D721Med (cell line): ENCODE data around the gene SCAF4.
A peak's percentile ranks its signal among the peaks of the same experiment; 100 is the strongest.
"Not testable (repeated sequence)": the region's sequence is repeated elsewhere in the genome, so short reads cannot be mapped to it uniquely, and the experiment has no call there.

Experiments
- DNase-seq: peaks from one replicate; pipeline ENCODE4 v3.0.0; 2011; ENCODE audit warnings: low spot score; ENCODE audit not compliant: insufficient read length
- FAIRE-seq: peaks from 2 replicates; lab custom pipeline; 2011; peaks lifted over from hg19 to GRCh38; lab: Jason Lieb, UNC
- CTCF ChIP-seq: IDR thresholded peaks from 2 replicates; pipeline ENCODE4 v1.5.1; 2012; ENCODE audit warnings: mild to moderate bottlenecking, control low read depth; ENCODE audit not compliant: insufficient read depth; ENCODE audit errors: missing control alignments

Gene SCAF4

DNA sequence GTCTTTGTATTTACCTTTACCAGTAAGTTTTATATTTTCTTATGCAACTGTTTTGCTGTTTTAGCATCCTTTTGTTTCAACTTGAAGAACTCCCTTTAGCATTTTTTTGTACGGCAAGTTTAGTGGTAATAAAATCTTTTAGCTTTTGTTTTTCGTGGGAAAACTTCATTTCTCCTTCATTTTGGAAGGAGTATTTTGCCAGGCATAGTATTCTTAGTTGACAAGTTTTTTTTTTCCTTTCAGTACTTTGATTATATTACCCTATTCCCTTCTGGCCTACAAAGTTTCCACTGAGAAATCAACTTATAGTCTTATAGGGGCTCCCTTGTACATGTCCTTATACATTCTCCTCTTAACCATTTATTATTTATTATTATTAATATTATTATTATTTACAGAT lies 95.0 kb downstream of the SCAF4 start:
- DNase-seq (no peak), FAIRE-seq (no peak)
- TF ChIP-seq CTCF, result no peak

- no peak for DNase-seq
Measured at GRCh38 chr21:31634993-31635392, 96.9 kb downstream of the SCAF4 start.

DNA sequence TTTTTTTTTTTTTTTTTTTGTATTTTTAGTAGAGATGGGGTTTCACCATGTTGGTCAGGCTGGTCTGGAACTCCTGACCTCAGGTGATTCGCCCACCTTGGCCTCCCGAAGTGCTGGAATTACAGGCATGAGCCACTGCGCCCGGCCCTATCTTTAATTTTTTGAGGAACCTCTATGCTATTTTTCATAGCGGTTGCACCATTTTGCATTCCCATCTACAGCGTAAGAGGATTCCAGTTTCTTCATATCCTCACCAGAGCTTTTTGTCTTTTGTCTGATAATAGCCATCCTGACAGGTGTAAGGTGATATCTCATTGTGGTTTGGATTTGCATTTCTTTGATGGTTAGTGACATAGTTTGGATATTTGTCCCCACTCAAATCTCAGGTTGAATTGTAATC lies 100.0 kb downstream of the SCAF4 start:
- not testable (repeated sequence) for DNase-seq, FAIRE-seq

More at GRCh38 chr21:31634993-31635392, 96.9 kb downstream of the SCAF4 start:
- TF ChIP-seq CTCF, result no peak
- FAIRE-seq, result no peak

GRCh38 chr21:31629972-31630711 lies 101.8 kb downstream of the SCAF4 start:
- TF ChIP-seq CTCF, result no peak
- DNase-seq (no peak), FAIRE-seq (no peak)

DNA sequence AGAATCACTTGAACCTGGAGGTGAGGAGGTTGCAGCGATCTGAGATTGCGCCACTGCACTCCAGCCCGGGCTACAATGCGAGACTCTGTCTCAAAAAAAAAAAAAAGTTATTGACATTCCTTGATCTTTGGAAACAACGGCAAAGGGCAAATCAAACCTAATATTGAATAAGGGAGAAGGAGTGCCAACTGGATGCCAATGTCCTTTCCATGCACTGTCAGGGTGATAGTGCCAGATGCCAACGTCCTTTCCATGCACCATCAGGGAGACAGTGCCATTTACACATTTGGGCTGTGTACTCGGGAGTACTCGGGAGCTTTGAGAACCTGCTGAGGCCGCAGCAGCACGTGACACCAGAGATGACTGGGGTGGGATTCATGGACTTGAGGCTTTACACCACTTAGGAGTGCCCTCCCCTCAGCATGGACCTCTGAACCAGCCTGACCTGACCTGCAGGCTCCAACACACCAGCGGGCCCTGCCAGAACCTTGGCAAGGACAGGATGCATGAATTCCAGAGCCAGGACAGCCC lies 106.9 kb downstream of the SCAF4 start:
- no peak for TF ChIP-seq CTCF
- DNase-seq (no peak), FAIRE-seq (no peak)

GRCh38 chr21:31624181-31624580 lies 107.7 kb downstream of the SCAF4 start:
- FAIRE-seq (no peak), DNase-seq (no peak)
- TF ChIP-seq CTCF, result no peak

GRCh38 chr21:31623664-31624063 lies 108.3 kb downstream of the SCAF4 start:
- TF ChIP-seq CTCF, result peak; percentile 34
- no peak for DNase-seq
- FAIRE-seq, result no peak
